H9 (cell line): ENCODE results near the gene ATF4. TPM values are rescaled to one million over a fixed set of nuclear protein-coding genes. Genes with fewer than 3 reads are reported as not detected.

ENCODE experiments used
- DNase-seq: peaks from one replicate; pipeline ENCODE4 v3.0.0-alpha.2; 2017
- H2AFZ ChIP-seq: one replicate; pipeline ENCODE4 v1.6.1; 2013; ENCODE audit warnings: mild to moderate bottlenecking, low read length, control low read depth, moderate library complexity
- H2AK5ac ChIP-seq: 2 replicates; pipeline ENCODE4 v1.6.1; 2013; ENCODE audit warnings: low read length, control low read depth, mixed read lengths; ENCODE audit not compliant: insufficient read length
- H2BK120ac ChIP-seq: one replicate; pipeline ENCODE4 v1.6.1; 2013; ENCODE audit warnings: low read depth, mild to moderate bottlenecking, low read length, control low read depth, inconsistent platforms; ENCODE audit not compliant: poor library complexity, severe bottlenecking
- H2BK12ac ChIP-seq: 2 replicates; pipeline ENCODE4 v1.6.1; 2013; ENCODE audit warnings: low read length, control low read depth, mixed read lengths, low read depth; ENCODE audit not compliant: insufficient read length
- H2BK15ac ChIP-seq: 2 replicates; pipeline ENCODE4 v1.6.1; 2013; ENCODE audit warnings: low read depth, low read length, control low read depth
- H2BK20ac ChIP-seq: one replicate; pipeline ENCODE4 v1.6.1; 2013; ENCODE audit warnings: low read depth, mild to moderate bottlenecking, low read length, control low read depth, inconsistent platforms; ENCODE audit not compliant: poor library complexity, severe bottlenecking
- H2BK5ac ChIP-seq: 2 replicates; pipeline ENCODE4 v1.6.1; 2013; ENCODE audit warnings: low read length, control low read depth, mixed read lengths; ENCODE audit not compliant: insufficient read length
- H3K14ac ChIP-seq: 2 replicates; pipeline ENCODE4 v1.6.1; 2013; ENCODE audit warnings: low read length, control low read depth; ENCODE audit not compliant: insufficient read depth
- H3K18ac ChIP-seq: 2 replicates; pipeline ENCODE4 v1.6.1; 2013; ENCODE audit warnings: low read depth, mild to moderate bottlenecking, mixed read lengths, low read length, control low read depth; ENCODE audit not compliant: insufficient read length
- H3K23ac ChIP-seq: 2 replicates; pipeline ENCODE4 v1.6.1; 2013; ENCODE audit warnings: low read length, control low read depth, mixed read lengths, low read depth; ENCODE audit not compliant: insufficient read length
- H3K23me2 ChIP-seq: 2 replicates; pipeline ENCODE4 v1.6.1; 2013; ENCODE audit warnings: low read depth, mild to moderate bottlenecking, mixed read lengths, low read length, control low read depth; ENCODE audit not compliant: insufficient read length, poor library complexity, severe bottlenecking
- H3K27ac ChIP-seq: 2 replicates; pipeline ENCODE4 v1.5.1; 2013; ENCODE audit warnings: low read length, control low read depth, mixed read lengths, low read depth; ENCODE audit not compliant: insufficient read length
- H3K27me3 ChIP-seq: 2 replicates; pipeline ENCODE4 v1.6.1; 2013; ENCODE audit warnings: low read length, control low read depth, inconsistent platforms; ENCODE audit not compliant: insufficient read depth
- H3K4ac ChIP-seq: 2 replicates; pipeline ENCODE4 v1.6.1; 2013; ENCODE audit warnings: low read depth, mild to moderate bottlenecking, control low read depth, inconsistent platforms, low read length, moderate library complexity
- H3K4me1 ChIP-seq: 2 replicates; pipeline ENCODE4 v1.6.1; 2013; ENCODE audit warnings: low read length, control low read depth, inconsistent platforms; ENCODE audit not compliant: insufficient read depth
- H3K4me2 ChIP-seq: 2 replicates; pipeline ENCODE4 v1.6.1; 2013; ENCODE audit warnings: low read length, control low read depth, mixed read lengths; ENCODE audit not compliant: insufficient read length, insufficient read depth
- H3K56ac ChIP-seq: 2 replicates; pipeline ENCODE4 v1.6.1; 2013; ENCODE audit warnings: low read depth, mild to moderate bottlenecking, mixed read lengths, low read length, control low read depth; ENCODE audit not compliant: insufficient read length
- H3K79me1 ChIP-seq: 2 replicates; pipeline ENCODE4 v1.6.1; 2013; ENCODE audit warnings: low read depth, mild to moderate bottlenecking, moderate library complexity, low read length, control low read depth, inconsistent platforms; ENCODE audit not compliant: insufficient read depth, poor library complexity, severe bottlenecking
- H3K79me2 ChIP-seq: 2 replicates; pipeline ENCODE4 v1.6.1; 2013; ENCODE audit warnings: low read length, control low read depth, inconsistent platforms; ENCODE audit not compliant: insufficient read depth
- H3K9ac ChIP-seq: 2 replicates; pipeline ENCODE4 v1.6.1; 2013; ENCODE audit warnings: low read length, control low read depth, mixed read lengths; ENCODE audit not compliant: insufficient read length; ENCODE audit errors: extremely low read depth
- H3K9me3 ChIP-seq: one replicate; pipeline ENCODE4 v1.6.1; 2013; ENCODE audit warnings: low read depth, low read length, inconsistent platforms; ENCODE audit not compliant: control insufficient read depth
- H3T11ph ChIP-seq: one replicate; pipeline ENCODE4 v1.6.1; 2013; ENCODE audit warnings: mild to moderate bottlenecking, low read length, control low read depth, inconsistent platforms
- H4K20me1 ChIP-seq: one replicate; pipeline ENCODE4 v1.6.1; 2013; ENCODE audit not compliant: control insufficient read depth, insufficient read length, insufficient read depth
- H4K5ac ChIP-seq: 2 replicates; pipeline ENCODE4 v1.6.1; 2013; ENCODE audit warnings: low read depth, mild to moderate bottlenecking, mixed read lengths, low read length, control low read depth; ENCODE audit not compliant: insufficient read length
- H4K8ac ChIP-seq: replicated peaks from 2 replicates; pipeline ENCODE4 v1.6.1; 2013; ENCODE audit warnings: low read length, control low read depth, mixed read lengths, low read depth; ENCODE audit not compliant: insufficient read length
- H4K91ac ChIP-seq: 2 replicates; pipeline ENCODE4 v1.6.1; 2013; ENCODE audit warnings: low read depth, mild to moderate bottlenecking, moderate library complexity, mixed read lengths, low read length, control low read depth; ENCODE audit not compliant: insufficient read length
- H3K27ac Mint-ChIP-seq, 3 experiments: 2 replicates in 2 of 3; 3 replicates in 1 of 3; pipeline ENCODE4 v1.8.0; 2020 to 2021; ENCODE audit warnings: mixed read lengths in 3 of 3, mild to moderate bottlenecking in 1 of 3, moderate library complexity in 1 of 3
- H3K27me3 Mint-ChIP-seq: 2 replicates; pipeline ENCODE4 v1.8.0; 2021; ENCODE audit warnings: low read depth, mild to moderate bottlenecking, moderate library complexity, mixed read lengths
- H3K36me3 Mint-ChIP-seq, 3 experiments: 2 replicates in 2 of 3; 3 replicates in 1 of 3; pipeline ENCODE4 v1.8.0; 2020 to 2021; ENCODE audit warnings: low read depth in 3 of 3, mixed read lengths in 3 of 3; ENCODE audit not compliant: insufficient read depth in 1 of 3
- H3K4me1 Mint-ChIP-seq, 2 experiments: 2 replicates each; pipeline ENCODE4 v1.8.0; 2020; ENCODE audit warnings: mixed read lengths in 2 of 2
- H3K4me3 Mint-ChIP-seq, 2 experiments: 2 replicates in 1 of 2; 3 replicates in 1 of 2; pipeline ENCODE4 v1.8.0; 2020 to 2021; ENCODE audit warnings: mild to moderate bottlenecking in 2 of 2, mixed read lengths in 2 of 2, moderate library complexity in 1 of 2
- H3K9me3 Mint-ChIP-seq, 2 experiments: 2 replicates in 1 of 2; 3 replicates in 1 of 2; pipeline ENCODE4 v1.8.0; 2020; ENCODE audit warnings: mild to moderate bottlenecking in 2 of 2, mixed read lengths in 2 of 2, moderate library complexity in 1 of 2
- CTCF ChIP-seq: fragments of 200-600 bp; sonication (generic); conservative IDR thresholded peaks from 3 replicates; pipeline ENCODE4 v1.8.0; 2021; ENCODE audit warnings: antibody characterized with exemption, mild to moderate bottlenecking
- WGBS: extraction: QIAGEN DNeasy Blood & Tissue Kit; methylation state at CpG from one replicate; pipeline ENCODE4 v1.1.7; 2013; ENCODE audit warnings: missing lambda C conversion rate, low lambda C conversion rate, mixed read lengths; ENCODE audit not compliant: insufficient read length; ENCODE audit errors: extremely low coverage; 5-methylcytosine and 5-hydroxymethylcytosine counted together
- total RNA-seq: library from RNA; stranded (reverse); gene quantifications from 2 replicates; pipeline ENCODE4 v1.2.1, GENCODE V29; 2021

ATF4 gene
- total RNA-seq, 1 experiment from 2014 or later = 455 TPM

- peaks cover 8% of the 10 kb centered on the region; the same call in 1 of the 2 replicates for H3K79me2 ChIP-seq
- no peak for TF ChIP-seq CTCF
Measured at GRCh38 chr22:39517470-39517869, 2.9 kb upstream of the ATF4 start.

More at GRCh38 chr22:39517470-39517869, 2.9 kb upstream of the ATF4 start:
- H3K4me3 Mint-ChIP-seq = peak overlapping the region in 1 of 2 experiments; percentile 39; a peak in 1 of 5 replicates
- no peak overlapping the region for H3K27ac Mint-ChIP-seq
- Histone ChIP-seq H2BK12ac (no peak overlapping the region), H3T11ph (no peak overlapping the region), H4K91ac (no peak overlapping the region), H2BK5ac (no peak overlapping the region), H3K27me3 (no peaks in the 10 kb centered on the region; the same call in 1 of the 2 replicates), H3K18ac (no peak overlapping the region), H2AK5ac (no peak overlapping the region), H2BK20ac (no peak overlapping the region), H3K4me1 (no peaks in the 10 kb centered on the region; the same call in 1 of the 2 replicates), H2BK120ac (no peak overlapping the region), H3K23me2 (peaks cover 13% of the 10 kb centered on the region), H3K27ac (no peak overlapping the region), H3K9ac (no peak overlapping the region), H4K5ac (no peak overlapping the region), H4K8ac (no peak overlapping the region), H2AFZ (no peak overlapping the region), H3K4ac (no peak overlapping the region), H3K9me3 (no peaks in the 10 kb centered on the region), H3K14ac (no peak overlapping the region), H3K56ac (no peak overlapping the region), H3K79me1 (no peaks in the 10 kb centered on the region), H2BK15ac (no peak overlapping the region), H4K20me1 (peaks cover 5% of the 10 kb centered on the region), H3K23ac (no peak overlapping the region), H3K4me2 (no peak overlapping the region)
- peaks cover 68% of the 10 kb centered on the region for H3K27me3 Mint-ChIP-seq
- peaks cover 44 to 73% (median 60%) of the 10 kb centered on the region in 3 experiments for H3K36me3 Mint-ChIP-seq
- no peak for DNase-seq
- peaks cover 17 to 18% of the 10 kb centered on the region in 2 experiments for H3K4me1 Mint-ChIP-seq
- WGBS = no CpG with 5 or more reads among the region's 3 CpGs
- H3K9me3 Mint-ChIP-seq = peaks cover 0 to 2% of the 10 kb centered on the region in 2 experiments; a peak in 3 of 5 replicates
